Colonic mucosa (tissue), 4 donors: ENCODE results near the gene ZNF827. TPM values are rescaled to one million over a fixed set of nuclear protein-coding genes. Genes with fewer than 3 reads are reported as not detected.

Experiments
- DNase-seq: peaks from one replicate; pipeline ENCODE4 v3.0.0-alpha.2; 2020
- H3K27ac ChIP-seq: fragments of 200-600 bp; one replicate; pipeline ENCODE4 v1.8.0; 2021
- H3K27me3 ChIP-seq: fragments of 200-600 bp; one replicate; pipeline ENCODE4 v1.8.0; 2021
- H3K36me3 ChIP-seq: fragments of 200-600 bp; one replicate; pipeline ENCODE4 v1.8.0; 2021
- H3K4me1 ChIP-seq: fragments of 200-600 bp; one replicate; pipeline ENCODE4 v1.8.0; 2021; ENCODE audit warnings: mild to moderate bottlenecking
- H3K4me3 ChIP-seq: fragments of 200-600 bp; one replicate; pipeline ENCODE4 v1.8.0; 2021
- H3K9ac ChIP-seq, 2 donors: one replicate each; pipeline ENCODE4 v1.7.0; 2013; ENCODE audit warnings: control low read depth in 2 of 2, low read depth in 2 of 2, low read length in 2 of 2
- H3K9me3 ChIP-seq: fragments of 200-600 bp; one replicate; pipeline ENCODE4 v1.8.0; 2021
- intact Hi-C: fragments of 100-400 bp; cut with DNase I; formaldehyde crosslinking; loops from one replicate; pipeline ENCODE4 v1.14.1; 2022
- total RNA-seq, 2 donors: library from RNA; stranded (reverse); fragmentation: NEBNext Ultra II Directional in 1 of 2; extraction: Animal tissue kit (Norgen Biotek cat#: 25700) in 1 of 2; gene quantifications; one replicate each; pipeline ENCODE4 v1.2.1, GENCODE V29; 2021
- TF ChIP-seq, protein P1 (sequence below): fragments of 200-600 bp; IDR thresholded peaks from one replicate; pipeline ENCODE4 v1.8.0; 2022; ENCODE audit warnings: antibody characterized with exemption, mild to moderate bottlenecking
- donor health status: healthy.
- donor health status: DM: no; HTN: no; CAD: no.
- donor health status: DM: no; HTN: no; CAD: no.

Gene ZNF827
- total RNA-seq, 2 donors from 2014 or later = 17.9 to 19.7 TPM

DNA sequence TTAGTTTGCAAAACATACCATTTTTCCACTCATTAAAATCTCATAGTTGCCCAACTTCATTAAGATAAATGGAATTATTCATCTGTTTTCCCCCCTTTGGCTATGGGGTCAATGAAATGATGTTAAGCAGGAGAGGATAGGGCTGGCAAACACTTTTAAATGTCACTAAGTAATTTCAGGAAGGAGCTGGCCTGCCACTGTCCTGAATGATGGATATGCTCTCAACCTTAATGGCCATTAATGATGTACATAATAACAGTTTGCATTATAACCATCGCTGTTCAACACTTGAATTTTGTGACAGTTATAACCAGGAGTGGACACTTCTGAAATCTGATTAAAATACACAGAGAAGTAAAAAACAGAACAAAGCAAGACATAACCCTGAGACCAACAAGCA, 181.4 kb downstream of the ZNF827 start:
- Histone ChIP-seq H3K36me3 (no peaks in the 10 kb centered on the region), H3K4me3 (no peak overlapping the region), H3K27me3 (no peaks in the 10 kb centered on the region), H3K9me3 (no peaks in the 10 kb centered on the region), H3K27ac (no peak overlapping the region), H3K9ac (no peak overlapping the region), H3K4me1 (no peaks in the 10 kb centered on the region)
- intact Hi-C loops = no loop called here
- TF ChIP-seq, protein P1, sequence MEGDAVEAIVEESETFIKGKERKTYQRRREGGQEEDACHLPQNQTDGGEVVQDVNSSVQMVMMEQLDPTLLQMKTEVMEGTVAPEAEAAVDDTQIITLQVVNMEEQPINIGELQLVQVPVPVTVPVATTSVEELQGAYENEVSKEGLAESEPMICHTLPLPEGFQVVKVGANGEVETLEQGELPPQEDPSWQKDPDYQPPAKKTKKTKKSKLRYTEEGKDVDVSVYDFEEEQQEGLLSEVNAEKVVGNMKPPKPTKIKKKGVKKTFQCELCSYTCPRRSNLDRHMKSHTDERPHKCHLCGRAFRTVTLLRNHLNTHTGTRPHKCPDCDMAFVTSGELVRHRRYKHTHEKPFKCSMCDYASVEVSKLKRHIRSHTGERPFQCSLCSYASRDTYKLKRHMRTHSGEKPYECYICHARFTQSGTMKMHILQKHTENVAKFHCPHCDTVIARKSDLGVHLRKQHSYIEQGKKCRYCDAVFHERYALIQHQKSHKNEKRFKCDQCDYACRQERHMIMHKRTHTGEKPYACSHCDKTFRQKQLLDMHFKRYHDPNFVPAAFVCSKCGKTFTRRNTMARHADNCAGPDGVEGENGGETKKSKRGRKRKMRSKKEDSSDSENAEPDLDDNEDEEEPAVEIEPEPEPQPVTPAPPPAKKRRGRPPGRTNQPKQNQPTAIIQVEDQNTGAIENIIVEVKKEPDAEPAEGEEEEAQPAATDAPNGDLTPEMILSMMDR = no peak
- DNase-seq = no peak

DNA sequence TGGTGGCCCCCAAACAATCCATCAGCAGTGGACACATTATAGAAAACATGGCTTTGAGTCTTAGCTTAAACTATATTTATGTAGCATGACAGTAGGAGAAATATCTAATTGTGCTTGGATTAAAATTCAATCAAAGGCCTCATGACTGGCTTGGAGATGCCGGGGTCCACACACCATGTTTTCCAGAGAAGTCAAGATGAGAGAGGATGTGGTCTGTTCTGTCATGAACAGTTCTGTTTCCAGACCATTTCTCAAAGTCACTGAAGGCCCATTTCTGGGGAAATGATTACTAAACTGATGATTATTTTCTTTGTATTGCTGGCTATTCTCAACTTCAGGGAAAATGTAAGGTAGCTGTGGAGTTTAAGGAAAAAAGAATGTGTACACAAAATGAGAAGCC, 182.4 kb downstream of the ZNF827 start:
- intact Hi-C loops = no loop called here
- no peaks in the 10 kb centered on the region for H3K36me3 ChIP-seq
- no peak for DNase-seq
- H3K4me1 ChIP-seq = no peaks in the 10 kb centered on the region
- H3K27me3 ChIP-seq = no peaks in the 10 kb centered on the region
- no peak overlapping the region for H3K9ac ChIP-seq
- no peak overlapping the region for H3K4me3 ChIP-seq
- H3K27ac ChIP-seq = no peak overlapping the region
- TF ChIP-seq, protein P1 = no peak
- H3K9me3 ChIP-seq = no peaks in the 10 kb centered on the region

DNA sequence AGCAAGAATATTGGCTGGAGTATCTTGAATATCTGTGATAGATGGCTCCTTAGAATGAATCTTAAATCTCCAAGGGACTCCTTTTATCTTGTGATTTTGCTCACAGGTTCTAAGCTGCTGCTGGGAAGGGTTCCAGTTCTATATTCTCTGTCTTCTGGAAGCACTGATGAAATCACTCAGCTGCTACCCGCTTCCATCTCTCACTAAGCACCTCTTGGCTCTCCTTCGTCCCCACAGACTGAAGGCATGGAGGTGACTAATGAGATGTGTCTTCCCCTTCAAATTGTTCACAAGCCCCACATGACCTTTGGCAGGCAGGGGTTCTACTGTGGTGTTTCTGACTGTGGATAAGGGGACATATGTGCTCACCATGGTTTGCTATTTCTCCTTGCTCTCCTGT, 182.8 kb downstream of the ZNF827 start:
- DNase-seq = no peak
- Histone ChIP-seq H3K9me3 (no peaks in the 10 kb centered on the region), H3K27me3 (no peaks in the 10 kb centered on the region), H3K4me1 (no peaks in the 10 kb centered on the region), H3K4me3 (no peak overlapping the region), H3K36me3 (no peaks in the 10 kb centered on the region), H3K27ac (no peak overlapping the region), H3K9ac (no peak overlapping the region)
- intact Hi-C loops = no loop called here
- TF ChIP-seq, protein P1 = no peak

DNA sequence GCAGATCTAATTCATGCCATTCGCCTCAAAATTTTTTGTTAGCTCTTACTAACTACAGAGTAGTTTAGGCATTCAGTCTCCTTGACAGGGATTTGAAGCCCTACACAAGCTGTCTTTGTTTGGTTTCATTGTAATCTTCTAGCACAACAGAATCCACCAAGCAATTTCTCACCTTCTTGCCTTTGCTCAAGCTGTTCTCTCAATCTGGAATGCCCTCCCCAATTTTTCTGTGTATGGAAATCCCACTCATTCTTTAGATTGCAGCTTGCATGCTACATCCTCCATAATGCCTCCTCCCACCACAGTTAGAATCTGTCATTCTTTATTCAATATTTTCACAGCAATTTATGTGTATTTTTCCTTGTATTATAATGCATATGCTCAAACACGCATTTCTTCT, 195.0 kb downstream of the ZNF827 start:
- H3K27ac ChIP-seq = no peak overlapping the region
- no peak for DNase-seq
- TF ChIP-seq, protein P1 = no peak
- H3K4me1 ChIP-seq = no peaks in the 10 kb centered on the region
- no peaks in the 10 kb centered on the region for H3K9me3 ChIP-seq
- no peaks in the 10 kb centered on the region for H3K36me3 ChIP-seq
- H3K27me3 ChIP-seq = no peaks in the 10 kb centered on the region
- intact Hi-C loops = no loop called here
- no peak overlapping the region for H3K4me3 ChIP-seq
- H3K9ac ChIP-seq = no peak overlapping the region

DNA sequence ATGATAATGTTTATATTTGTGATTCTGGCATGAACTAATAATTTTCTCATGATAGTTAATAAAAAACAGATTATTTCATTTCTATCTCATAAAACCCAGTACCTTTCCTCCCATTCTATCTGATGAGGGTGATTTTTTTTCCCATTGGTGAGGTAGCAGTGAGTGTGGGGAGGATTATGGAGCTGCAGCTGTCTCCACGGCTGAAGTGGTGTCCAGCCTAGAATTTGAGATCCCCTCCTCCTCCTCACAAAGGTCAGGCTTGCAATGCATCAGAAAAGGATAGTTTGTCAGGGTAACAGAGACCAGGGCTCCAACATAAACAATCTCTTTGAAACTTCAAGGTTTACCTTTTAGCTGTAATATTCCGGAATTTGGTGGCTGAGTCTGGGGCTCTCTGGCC, 197.8 kb downstream of the ZNF827 start:
- H3K27me3 ChIP-seq = no peaks in the 10 kb centered on the region
- no peaks in the 10 kb centered on the region for H3K9me3 ChIP-seq
- no peak overlapping the region for H3K27ac ChIP-seq
- TF ChIP-seq, protein P1 = no peak
- H3K9ac ChIP-seq = no peak overlapping the region
- H3K36me3 ChIP-seq = no peaks in the 10 kb centered on the region
- H3K4me3 ChIP-seq = no peak overlapping the region
- intact Hi-C loops = no loop called here
- no peaks in the 10 kb centered on the region for H3K4me1 ChIP-seq
- no peak for DNase-seq

DNA sequence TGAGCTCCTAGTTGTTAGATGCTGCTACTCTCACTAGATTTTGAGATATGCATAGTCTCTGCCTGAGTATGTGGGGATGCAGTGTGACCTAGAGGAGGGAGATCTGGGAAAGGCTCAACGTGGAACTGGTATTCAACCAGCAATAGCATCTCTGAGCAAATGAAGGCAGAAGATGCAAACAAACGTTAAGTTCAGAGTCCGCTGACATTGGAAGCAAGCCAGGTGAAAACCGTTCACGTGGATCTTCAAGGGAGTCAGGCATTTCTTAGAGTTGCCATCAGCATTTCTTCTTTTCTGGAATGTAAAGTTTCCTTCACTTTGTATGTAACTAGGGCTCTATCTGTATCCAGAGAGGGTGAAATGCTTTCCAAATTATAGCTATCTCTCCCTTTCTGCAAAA, 198.8 kb downstream of the ZNF827 start:
- no peaks in the 10 kb centered on the region for H3K9me3 ChIP-seq

More for the DNA sequence above, 198.8 kb downstream of the ZNF827 start:
- no peaks in the 10 kb centered on the region for H3K27me3 ChIP-seq
- TF ChIP-seq, protein P1 = no peak
- peak; percentile 80 for DNase-seq
- intact Hi-C loops = loop anchor here (10.0 kb wide), 1 partner anchor 115 kb away; no protein-coding TSS in a partner anchor
- H3K4me1 ChIP-seq = no peaks in the 10 kb centered on the region
- no peak overlapping the region for H3K9ac ChIP-seq
- H3K4me3 ChIP-seq = no peak overlapping the region
- H3K27ac ChIP-seq = no peak overlapping the region
- H3K36me3 ChIP-seq = no peaks in the 10 kb centered on the region
